ENCODE results near the gene CCDC88C.

The CCDC88C gene

GRCh38 chr14:91278383-91278715 is 139.3 kb downstream of the CCDC88C start:
- no peak overlapping the region for H3K4me3 Mint-ChIP-seq
- no peaks in the 10 kb centered on the region for H3K4me1 Mint-ChIP-seq
- peaks cover 90% of the 10 kb centered on the region for H3K36me3 Mint-ChIP-seq (ENCODE audit: insufficient read depth)
- no peaks in the 10 kb centered on the region for H3K27me3 Mint-ChIP-seq
- DNase-seq (ENCODE audit: low spot score in 2 of 2) (no peak), ATAC-seq (replicated peaks; ENCODE audit: extremely low read depth, poor library complexity, severe bottlenecking) (no peak)
- no peaks in the 10 kb centered on the region for H3K9me3 Mint-ChIP-seq
- no peak overlapping the region for H3K27ac Mint-ChIP-seq (ENCODE audit: low read depth)

- Mint-ChIP-seq H3K36me3 (ENCODE audit: insufficient read depth) (peaks cover 86% of the 10 kb centered on the region), H3K27me3 (no peaks in the 10 kb centered on the region), H3K9me3 (no peaks in the 10 kb centered on the region), H3K4me3 (no peak overlapping the region), H3K4me1 (no peaks in the 10 kb centered on the region), H3K27ac (ENCODE audit: low read depth) (peak overlapping the region; percentile 19)
- ATAC-seq (replicated peaks; ENCODE audit: extremely low read depth, poor library complexity, severe bottlenecking) (no peak), DNase-seq (ENCODE audit: low spot score in 2 of 2) (no peak)
These were observed 139.9 kb downstream of the CCDC88C start for GRCh38 chr14:91277546-91278382.

GRCh38 chr14:91274796-91275195 is 142.8 kb downstream of the CCDC88C start:
- Mint-ChIP-seq H3K4me3 (no peak overlapping the region), H3K27ac (ENCODE audit: low read depth) (no peak overlapping the region), H3K27me3 (no peaks in the 10 kb centered on the region), H3K4me1 (peaks cover 6% of the 10 kb centered on the region), H3K9me3 (no peaks in the 10 kb centered on the region), H3K36me3 (ENCODE audit: insufficient read depth) (peaks cover 77% of the 10 kb centered on the region)
- DNase-seq (ENCODE audit: low spot score in 2 of 2) (no peak), ATAC-seq (replicated peaks; ENCODE audit: extremely low read depth, poor library complexity, severe bottlenecking) (no peak)

GRCh38 chr14:91273885-91274273 is 143.7 kb downstream of the CCDC88C start:
- Mint-ChIP-seq H3K9me3 (no peaks in the 10 kb centered on the region), H3K4me1 (peaks cover 15% of the 10 kb centered on the region), H3K27ac (ENCODE audit: low read depth) (no peak overlapping the region), H3K36me3 (ENCODE audit: insufficient read depth) (peaks cover 77% of the 10 kb centered on the region), H3K4me3 (no peak overlapping the region), H3K27me3 (no peaks in the 10 kb centered on the region)
- ATAC-seq (replicated peaks; ENCODE audit: extremely low read depth, poor library complexity, severe bottlenecking) (no peak), DNase-seq (ENCODE audit: low spot score in 2 of 2) (no peak)

- H3K27me3 Mint-ChIP-seq, result no peaks in the 10 kb centered on the region
- no peak overlapping the region for H3K4me3 Mint-ChIP-seq
- peak overlapping the region; percentile 53 for H3K27ac Mint-ChIP-seq (ENCODE audit: low read depth)
- ATAC-seq (replicated peaks; ENCODE audit: extremely low read depth, poor library complexity, severe bottlenecking) (no peak), DNase-seq (ENCODE audit: low spot score in 2 of 2) (no peak)
- H3K9me3 Mint-ChIP-seq, result no peaks in the 10 kb centered on the region
- H3K36me3 Mint-ChIP-seq (ENCODE audit: insufficient read depth), result peaks cover 75% of the 10 kb centered on the region
- peaks cover 16% of the 10 kb centered on the region for H3K4me1 Mint-ChIP-seq
These were observed 144.2 kb downstream of the CCDC88C start for GRCh38 chr14:91273273-91273884.

- H3K36me3 Mint-ChIP-seq (ENCODE audit: insufficient read depth), result peaks cover 72% of the 10 kb centered on the region
- peaks cover 24% of the 10 kb centered on the region for H3K4me1 Mint-ChIP-seq
- no peaks in the 10 kb centered on the region for H3K27me3 Mint-ChIP-seq
- peak overlapping the region; percentile 38 for H3K4me3 Mint-ChIP-seq
- DNase-seq (ENCODE audit: low spot score in 2 of 2) (no peak), ATAC-seq (replicated peaks; ENCODE audit: extremely low read depth, poor library complexity, severe bottlenecking) (no peak)
- peak overlapping the region; percentile 53 for H3K27ac Mint-ChIP-seq (ENCODE audit: low read depth)
- no peaks in the 10 kb centered on the region for H3K9me3 Mint-ChIP-seq
These were observed 145.0 kb downstream of the CCDC88C start for GRCh38 chr14:91272341-91273272.

- no peaks in the 10 kb centered on the region for H3K27me3 Mint-ChIP-seq
- H3K27ac Mint-ChIP-seq (ENCODE audit: low read depth), result peak overlapping the region; percentile 51
- H3K4me1 Mint-ChIP-seq, result peaks cover 28% of the 10 kb centered on the region
- DNase-seq (ENCODE audit: low spot score in 2 of 2) (no peak), ATAC-seq (replicated peaks; ENCODE audit: extremely low read depth, poor library complexity, severe bottlenecking) (no peak)
- H3K36me3 Mint-ChIP-seq (ENCODE audit: insufficient read depth), result peaks cover 67% of the 10 kb centered on the region
- H3K9me3 Mint-ChIP-seq, result no peaks in the 10 kb centered on the region
- H3K4me3 Mint-ChIP-seq, result no peak overlapping the region
These were observed 146.0 kb downstream of the CCDC88C start for GRCh38 chr14:91271639-91272038.

GRCh38 chr14:91270619-91271018 is 147.0 kb downstream of the CCDC88C start:
- H3K27ac Mint-ChIP-seq (ENCODE audit: low read depth), result peak overlapping the region; percentile 82
- ATAC-seq (replicated peaks; ENCODE audit: extremely low read depth, poor library complexity, severe bottlenecking), result no peak

GRCh38 chr14:91270188-91270587 is 147.4 kb downstream of the CCDC88C start:
- no peak for ATAC-seq (replicated peaks; ENCODE audit: extremely low read depth, poor library complexity, severe bottlenecking)
- no peaks in the 10 kb centered on the region for H3K27me3 Mint-ChIP-seq
- H3K4me1 Mint-ChIP-seq, result peaks cover 38% of the 10 kb centered on the region
- H3K36me3 Mint-ChIP-seq (ENCODE audit: insufficient read depth), result peaks cover 57% of the 10 kb centered on the region
- no peak overlapping the region for H3K4me3 Mint-ChIP-seq
- no peak for DNase-seq (ENCODE audit: low spot score in 2 of 2)
- H3K27ac Mint-ChIP-seq (ENCODE audit: low read depth), result peak overlapping the region; percentile 82
- H3K9me3 Mint-ChIP-seq, result no peaks in the 10 kb centered on the region

More at GRCh38 chr14:91270619-91271018, 147.0 kb downstream of the CCDC88C start:
- Mint-ChIP-seq H3K9me3 (no peaks in the 10 kb centered on the region), H3K27me3 (no peaks in the 10 kb centered on the region), H3K4me1 (peaks cover 34% of the 10 kb centered on the region), H3K36me3 (ENCODE audit: insufficient read depth) (peaks cover 58% of the 10 kb centered on the region), H3K4me3 (no peak overlapping the region)
- no peak for DNase-seq (ENCODE audit: low spot score in 2 of 2)

GRCh38 chr14:91269076-91269991 is 148.3 kb downstream of the CCDC88C start:
- H3K27me3 Mint-ChIP-seq, result no peaks in the 10 kb centered on the region

GRCh38 chr14:91267965-91268437 is 149.6 kb downstream of the CCDC88C start:
- H3K27me3 Mint-ChIP-seq, result no peaks in the 10 kb centered on the region
- peak overlapping the region; percentile 82 for H3K27ac Mint-ChIP-seq (ENCODE audit: low read depth)
- H3K4me3 Mint-ChIP-seq, result no peak overlapping the region
- H3K4me1 Mint-ChIP-seq, result peaks cover 53% of the 10 kb centered on the region
- no peaks in the 10 kb centered on the region for H3K9me3 Mint-ChIP-seq
- H3K36me3 Mint-ChIP-seq (ENCODE audit: insufficient read depth), result peaks cover 55% of the 10 kb centered on the region
- ATAC-seq (replicated peaks; ENCODE audit: extremely low read depth, poor library complexity, severe bottlenecking), result no peak
- DNase-seq (ENCODE audit: low spot score in 2 of 2), result no peak

More at GRCh38 chr14:91269076-91269991, 148.3 kb downstream of the CCDC88C start:
- ATAC-seq (replicated peaks; ENCODE audit: extremely low read depth, poor library complexity, severe bottlenecking) (no peak), DNase-seq (ENCODE audit: low spot score in 2 of 2) (no peak)
- H3K4me1 Mint-ChIP-seq, result peaks cover 45% of the 10 kb centered on the region
- H3K27ac Mint-ChIP-seq (ENCODE audit: low read depth), result peak overlapping the region; percentile 82
- peak overlapping the region; percentile 33 for H3K4me3 Mint-ChIP-seq
- H3K9me3 Mint-ChIP-seq, result no peaks in the 10 kb centered on the region
- H3K36me3 Mint-ChIP-seq (ENCODE audit: insufficient read depth), result peaks cover 54% of the 10 kb centered on the region
